HepG2 (cell line): ENCODE data around the gene CCDC142. TPM values are rescaled to one million over a fixed set of nuclear protein-coding genes. Genes with fewer than 3 reads are reported as not detected.

Experiments used
- CC2D1A ChIP-seq: sonication (generic); formaldehyde crosslinking; IDR thresholded peaks from 2 replicates; pipeline ENCODE4 v1.8.1; 2023; ENCODE audit warnings: mild to moderate bottlenecking, missing genetic modification reagents
- HOXD1 ChIP-seq: sonication (generic); formaldehyde crosslinking; IDR thresholded peaks from 2 replicates; pipeline ENCODE4 v1.5.0; 2020; ENCODE audit warnings: missing genetic modification reagents
- NONO ChIP-seq, 2 experiments: fragments of 450-650 bp in 1 of 2; sonication (generic) in 1 of 2; formaldehyde crosslinking in 1 of 2; IDR thresholded peaks in 1 of 2; conservative IDR thresholded peaks in 1 of 2; 2 replicates each; pipeline versions ENCODE4 v1.6.1 to v1.8.0; 2017 to 2022; ENCODE audit warnings: mild to moderate bottlenecking in 1 of 2, missing genetic modification reagents in 1 of 2, moderate library complexity in 1 of 2
- SKI ChIP-seq: fragments of 450-650 bp; IDR thresholded peaks from one replicate; pipeline ENCODE4 v1.6.1; 2018; ENCODE audit warnings: mild to moderate bottlenecking; ENCODE audit not compliant: partially characterized antibody
- SRSF1 ChIP-seq: fragments of 200-400 bp; formaldehyde crosslinking; optimal IDR thresholded peaks from 2 replicates; pipeline ENCODE3; 2017; ENCODE audit warnings: mild to moderate bottlenecking, low read depth, low read length, moderate library complexity
- XBP1 ChIP-seq: sonication (generic); formaldehyde crosslinking; IDR thresholded peaks from 2 replicates; pipeline ENCODE4 v1.5.0; 2020; ENCODE audit warnings: missing genetic modification reagents
- ZNF101 ChIP-seq: sonication (generic); formaldehyde crosslinking; IDR thresholded peaks from 2 replicates; pipeline ENCODE4 v1.4.0; 2020; ENCODE audit warnings: mild to moderate bottlenecking, low read depth, missing genetic modification reagents, borderline replicate concordance
- ZNF205 ChIP-seq: IDR thresholded peaks from 2 replicates; pipeline ENCODE4 v1.6.1; 2018; ENCODE audit warnings: missing biosample characterization, missing genetic modification reagents
- ZNF430 ChIP-seq: sonication (generic); formaldehyde crosslinking; IDR thresholded peaks from 2 replicates; pipeline ENCODE4 v1.9.0; 2021; ENCODE audit warnings: mild to moderate bottlenecking, missing genetic modification reagents
- ZNF564 ChIP-seq: sonication (generic); formaldehyde crosslinking; IDR thresholded peaks from 2 replicates; pipeline ENCODE4 v1.8.1; 2023; ENCODE audit warnings: mild to moderate bottlenecking, missing genetic modification reagents
- ZNF678 ChIP-seq: sonication (generic); formaldehyde crosslinking; IDR thresholded peaks from 2 replicates; pipeline ENCODE4 v1.4.0; 2020; ENCODE audit warnings: mild to moderate bottlenecking, missing genetic modification reagents
- ZNF891 ChIP-seq: sonication (generic); formaldehyde crosslinking; IDR thresholded peaks from 2 replicates; pipeline ENCODE4 v1.5.0; 2020; ENCODE audit warnings: mild to moderate bottlenecking, missing genetic modification reagents
- polyA plus RNA-seq, 8 experiments: library from polyadenylated mRNA; depleted of rRNA in 3 of 8; stranded (reverse) in 7 of 8; unstranded in 1 of 8; fragments of >200 nt; fragmentation: Illumina TruSeq in 4 of 8; extraction: Trizol in 4 of 8; gene quantifications; 2 replicates each; pipeline versions ENCODE4 v1.2.1 to v1.2.3, GENCODE V29; 2011 to 2016; ENCODE audit warnings: low read depth in 4 of 8, missing spikeins in 1 of 8, mixed read lengths in 1 of 8; ENCODE audit not compliant: insufficient read depth in 1 of 8
- total RNA-seq, 5 experiments: library from RNA; depleted of rRNA; stranded (reverse); fragments of >200 nt; fragmentation: Illumina TruSeq; extraction: Trizol; gene quantifications; 2 replicates each; pipeline ENCODE4 v1.2.3, GENCODE V29; 2016; ENCODE audit warnings: low read depth in 1 of 5
- TF ChIP-seq, protein P1 (sequence below): sonication (generic); formaldehyde crosslinking; IDR thresholded peaks from 2 replicates; pipeline ENCODE4 v1.5.0; 2020; ENCODE audit warnings: missing genetic modification reagents
- TF ChIP-seq, protein P2 (sequence below): sonication (generic); formaldehyde crosslinking; IDR thresholded peaks from 2 replicates; pipeline ENCODE4 v1.9.0; 2021; ENCODE audit warnings: missing genetic modification reagents, borderline replicate concordance
- TF ChIP-seq, protein P3 (sequence below): conservative IDR thresholded peaks from 2 replicates; pipeline ENCODE4 v1.6.1; 2018; ENCODE audit warnings: missing genetic modification reagents
- TF ChIP-seq, protein P4 (sequence below): sonication (generic); formaldehyde crosslinking; IDR thresholded peaks from 2 replicates; pipeline ENCODE4 v1.5.0; 2020; ENCODE audit warnings: mild to moderate bottlenecking, missing genetic modification reagents
- TF ChIP-seq, protein P5 (sequence below): sonication (generic); formaldehyde crosslinking; IDR thresholded peaks from 2 replicates; pipeline ENCODE4 v1.4.0; 2020; ENCODE audit warnings: missing genetic modification reagents, mild to moderate bottlenecking, borderline replicate concordance

CCDC142 gene
- total and polyA plus RNA-seq, 2 of the 13 experiments (the other 11 are each of a cell fraction or from before 2014, with no cell fraction given): 14.7 to 30.4 TPM

DNA sequence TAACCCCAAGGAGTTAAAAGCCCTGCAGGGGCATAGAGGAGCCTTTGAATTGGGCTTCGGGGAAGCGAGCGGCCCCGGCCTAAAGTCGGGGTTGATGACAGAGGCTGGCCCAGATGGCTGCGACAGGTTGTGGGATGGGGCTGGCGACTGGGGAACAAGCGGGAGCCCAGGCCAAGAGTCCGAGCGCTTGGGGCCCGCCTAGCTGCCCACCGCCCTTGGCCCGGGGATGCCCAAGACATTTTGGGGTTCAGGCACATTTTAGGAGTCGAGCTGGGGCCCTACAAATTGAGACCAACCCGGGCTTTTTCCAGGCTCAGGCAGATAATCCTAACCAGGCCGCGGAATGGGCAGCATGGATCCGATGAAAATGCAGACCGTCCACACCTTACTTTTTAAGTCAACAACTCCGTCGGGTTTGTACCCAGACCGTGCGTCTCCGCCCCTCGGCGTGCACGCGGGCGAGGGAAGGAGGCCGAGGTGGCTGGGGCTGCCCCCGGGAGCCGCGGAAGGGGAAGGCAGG is 41.6 kb downstream of the CCDC142 start (continued):
- TF ChIP-seq ZNF430 (CRISPR knock-in tag) (no peak), ZNF564 (CRISPR knock-in tag) (no peak), NONO (IDR thresholded peaks at IDR 0.05) (no peak), NONO (CRISPR knock-in tag; conservative IDR thresholded peaks at IDR 0.05) (no peak), CC2D1A (CRISPR knock-in tag) (no peak), ZNF101 (CRISPR knock-in tag) (no peak), XBP1 (CRISPR knock-in tag) (no peak), ZNF678 (CRISPR knock-in tag) (no peak), SRSF1 (no peak), ZNF891 (CRISPR knock-in tag) (no peak), HOXD1 (CRISPR knock-in tag) (no peak), ZNF205 (CRISPR knock-in tag) (no peak), SKI (no peak)
- TF ChIP-seq, protein P1, sequence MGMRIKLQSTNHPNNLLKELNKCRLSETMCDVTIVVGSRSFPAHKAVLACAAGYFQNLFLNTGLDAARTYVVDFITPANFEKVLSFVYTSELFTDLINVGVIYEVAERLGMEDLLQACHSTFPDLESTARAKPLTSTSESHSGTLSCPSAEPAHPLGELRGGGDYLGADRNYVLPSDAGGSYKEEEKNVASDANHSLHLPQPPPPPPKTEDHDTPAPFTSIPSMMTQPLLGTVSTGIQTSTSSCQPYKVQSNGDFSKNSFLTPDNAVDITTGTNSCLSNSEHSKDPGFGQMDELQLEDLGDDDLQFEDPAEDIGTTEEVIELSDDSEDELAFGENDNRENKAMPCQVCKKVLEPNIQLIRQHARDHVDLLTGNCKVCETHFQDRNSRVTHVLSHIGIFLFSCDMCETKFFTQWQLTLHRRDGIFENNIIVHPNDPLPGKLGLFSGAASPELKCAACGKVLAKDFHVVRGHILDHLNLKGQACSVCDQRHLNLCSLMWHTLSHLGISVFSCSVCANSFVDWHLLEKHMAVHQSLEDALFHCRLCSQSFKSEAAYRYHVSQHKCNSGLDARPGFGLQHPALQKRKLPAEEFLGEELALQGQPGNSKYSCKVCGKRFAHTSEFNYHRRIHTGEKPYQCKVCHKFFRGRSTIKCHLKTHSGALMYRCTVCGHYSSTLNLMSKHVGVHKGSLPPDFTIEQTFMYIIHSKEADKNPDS (CRISPR knock-in tag): no peak
- TF ChIP-seq, protein P2, sequence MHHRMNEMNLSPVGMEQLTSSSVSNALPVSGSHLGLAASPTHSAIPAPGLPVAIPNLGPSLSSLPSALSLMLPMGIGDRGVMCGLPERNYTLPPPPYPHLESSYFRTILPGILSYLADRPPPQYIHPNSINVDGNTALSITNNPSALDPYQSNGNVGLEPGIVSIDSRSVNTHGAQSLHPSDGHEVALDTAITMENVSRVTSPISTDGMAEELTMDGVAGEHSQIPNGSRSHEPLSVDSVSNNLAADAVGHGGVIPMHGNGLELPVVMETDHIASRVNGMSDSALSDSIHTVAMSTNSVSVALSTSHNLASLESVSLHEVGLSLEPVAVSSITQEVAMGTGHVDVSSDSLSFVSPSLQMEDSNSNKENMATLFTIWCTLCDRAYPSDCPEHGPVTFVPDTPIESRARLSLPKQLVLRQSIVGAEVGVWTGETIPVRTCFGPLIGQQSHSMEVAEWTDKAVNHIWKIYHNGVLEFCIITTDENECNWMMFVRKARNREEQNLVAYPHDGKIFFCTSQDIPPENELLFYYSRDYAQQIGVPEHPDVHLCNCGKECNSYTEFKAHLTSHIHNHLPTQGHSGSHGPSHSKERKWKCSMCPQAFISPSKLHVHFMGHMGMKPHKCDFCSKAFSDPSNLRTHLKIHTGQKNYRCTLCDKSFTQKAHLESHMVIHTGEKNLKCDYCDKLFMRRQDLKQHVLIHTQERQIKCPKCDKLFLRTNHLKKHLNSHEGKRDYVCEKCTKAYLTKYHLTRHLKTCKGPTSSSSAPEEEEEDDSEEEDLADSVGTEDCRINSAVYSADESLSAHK (CRISPR knock-in tag): no peak
- TF ChIP-seq, protein P3, sequence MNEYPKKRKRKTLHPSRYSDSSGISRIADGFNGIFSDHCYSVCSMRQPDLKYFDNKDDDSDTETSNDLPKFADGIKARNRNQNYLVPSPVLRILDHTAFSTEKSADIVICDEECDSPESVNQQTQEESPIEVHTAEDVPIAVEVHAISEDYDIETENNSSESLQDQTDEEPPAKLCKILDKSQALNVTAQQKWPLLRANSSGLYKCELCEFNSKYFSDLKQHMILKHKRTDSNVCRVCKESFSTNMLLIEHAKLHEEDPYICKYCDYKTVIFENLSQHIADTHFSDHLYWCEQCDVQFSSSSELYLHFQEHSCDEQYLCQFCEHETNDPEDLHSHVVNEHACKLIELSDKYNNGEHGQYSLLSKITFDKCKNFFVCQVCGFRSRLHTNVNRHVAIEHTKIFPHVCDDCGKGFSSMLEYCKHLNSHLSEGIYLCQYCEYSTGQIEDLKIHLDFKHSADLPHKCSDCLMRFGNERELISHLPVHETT (CRISPR knock-in tag): no peak
- TF ChIP-seq, protein P4, sequence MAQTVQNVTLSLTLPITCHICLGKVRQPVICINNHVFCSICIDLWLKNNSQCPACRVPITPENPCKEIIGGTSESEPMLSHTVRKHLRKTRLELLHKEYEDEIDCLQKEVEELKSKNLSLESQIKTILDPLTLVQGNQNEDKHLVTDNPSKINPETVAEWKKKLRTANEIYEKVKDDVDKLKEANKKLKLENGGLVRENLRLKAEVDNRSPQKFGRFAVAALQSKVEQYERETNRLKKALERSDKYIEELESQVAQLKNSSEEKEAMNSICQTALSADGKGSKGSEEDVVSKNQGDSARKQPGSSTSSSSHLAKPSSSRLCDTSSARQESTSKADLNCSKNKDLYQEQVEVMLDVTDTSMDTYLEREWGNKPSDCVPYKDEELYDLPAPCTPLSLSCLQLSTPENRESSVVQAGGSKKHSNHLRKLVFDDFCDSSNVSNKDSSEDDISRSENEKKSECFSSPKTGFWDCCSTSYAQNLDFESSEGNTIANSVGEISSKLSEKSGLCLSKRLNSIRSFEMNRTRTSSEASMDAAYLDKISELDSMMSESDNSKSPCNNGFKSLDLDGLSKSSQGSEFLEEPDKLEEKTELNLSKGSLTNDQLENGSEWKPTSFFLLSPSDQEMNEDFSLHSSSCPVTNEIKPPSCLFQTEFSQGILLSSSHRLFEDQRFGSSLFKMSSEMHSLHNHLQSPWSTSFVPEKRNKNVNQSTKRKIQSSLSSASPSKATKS (CRISPR knock-in tag): 0 out of 2 replicates have a peak, but pooled peaks have one; percentile 5
- TF ChIP-seq, protein P5, sequence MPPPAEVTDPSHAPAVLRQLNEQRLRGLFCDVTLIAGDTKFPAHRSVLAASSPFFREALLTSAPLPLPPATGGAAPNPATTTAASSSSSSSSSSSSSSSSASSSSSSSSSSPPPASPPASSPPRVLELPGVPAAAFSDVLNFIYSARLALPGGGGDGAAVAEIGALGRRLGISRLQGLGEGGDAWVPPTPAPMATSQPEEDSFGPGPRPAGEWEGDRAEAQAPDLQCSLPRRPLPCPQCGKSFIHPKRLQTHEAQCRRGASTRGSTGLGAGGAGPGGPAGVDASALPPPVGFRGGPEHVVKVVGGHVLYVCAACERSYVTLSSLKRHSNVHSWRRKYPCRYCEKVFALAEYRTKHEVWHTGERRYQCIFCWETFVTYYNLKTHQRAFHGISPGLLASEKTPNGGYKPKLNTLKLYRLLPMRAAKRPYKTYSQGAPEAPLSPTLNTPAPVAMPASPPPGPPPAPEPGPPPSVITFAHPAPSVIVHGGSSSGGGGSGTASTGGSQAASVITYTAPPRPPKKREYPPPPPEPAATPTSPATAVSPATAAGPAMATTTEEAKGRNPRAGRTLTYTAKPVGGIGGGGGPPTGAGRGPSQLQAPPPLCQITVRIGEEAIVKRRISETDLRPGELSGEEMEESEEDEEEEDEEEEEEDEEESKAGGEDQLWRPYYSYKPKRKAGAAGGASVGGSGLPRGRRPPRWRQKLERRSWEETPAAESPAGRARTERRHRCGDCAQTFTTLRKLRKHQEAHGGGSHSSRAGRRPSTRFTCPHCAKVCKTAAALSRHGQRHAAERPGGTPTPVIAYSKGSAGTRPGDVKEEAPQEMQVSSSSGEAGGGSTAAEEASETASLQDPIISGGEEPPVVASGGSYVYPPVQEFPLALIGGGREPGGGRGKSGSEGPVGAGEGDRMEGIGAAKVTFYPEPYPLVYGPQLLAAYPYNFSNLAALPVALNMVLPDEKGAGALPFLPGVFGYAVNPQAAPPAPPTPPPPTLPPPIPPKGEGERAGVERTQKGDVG: no peak
